HG02759 (cell line): Measurements from ENCODE around the gene DRC1.

Experiments
- ATAC-seq: cut with Tn5 transposase; IDR thresholded peaks from one replicate; pipeline ENCODE4 v1.9.1; 2021; ENCODE audit warnings: mild to moderate bottlenecking, moderate library complexity; ENCODE audit not compliant: unreplicated experiment

Gene DRC1

DNA sequence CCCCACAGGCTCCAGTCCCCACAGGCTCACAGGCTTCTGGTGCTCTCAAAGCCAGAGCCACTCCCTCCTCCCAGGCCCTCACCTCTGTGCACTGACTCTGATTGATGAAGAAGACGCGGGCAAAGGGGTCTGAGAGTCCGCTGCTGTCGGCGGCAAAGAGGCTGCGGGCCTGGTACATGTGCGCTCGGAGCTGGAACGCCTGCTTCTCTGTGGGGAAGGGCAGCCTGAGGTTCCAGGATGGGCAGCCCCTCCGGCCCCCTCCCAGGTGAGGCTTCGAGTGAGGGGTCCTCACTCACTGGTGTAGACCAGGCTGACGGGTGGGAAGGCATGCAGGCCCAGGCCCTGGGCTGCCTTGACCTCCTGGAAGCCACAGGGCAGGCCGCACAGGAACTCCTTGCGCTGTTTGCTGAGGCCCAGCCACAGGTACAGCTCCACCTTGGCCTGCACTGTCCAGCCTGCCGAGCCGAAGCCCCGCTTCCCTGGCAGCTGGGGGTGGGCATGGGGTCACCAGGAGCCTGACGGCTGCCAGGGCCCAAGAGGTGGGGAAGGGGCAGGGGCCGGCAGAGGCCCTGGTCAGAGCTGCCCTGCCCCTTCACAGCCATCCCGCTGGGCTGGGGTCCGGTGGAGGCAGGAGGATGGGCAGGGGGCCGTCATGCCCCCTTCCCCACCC is 74.2 kb downstream of the DRC1 start:
- ATAC-seq: no peak

DNA sequence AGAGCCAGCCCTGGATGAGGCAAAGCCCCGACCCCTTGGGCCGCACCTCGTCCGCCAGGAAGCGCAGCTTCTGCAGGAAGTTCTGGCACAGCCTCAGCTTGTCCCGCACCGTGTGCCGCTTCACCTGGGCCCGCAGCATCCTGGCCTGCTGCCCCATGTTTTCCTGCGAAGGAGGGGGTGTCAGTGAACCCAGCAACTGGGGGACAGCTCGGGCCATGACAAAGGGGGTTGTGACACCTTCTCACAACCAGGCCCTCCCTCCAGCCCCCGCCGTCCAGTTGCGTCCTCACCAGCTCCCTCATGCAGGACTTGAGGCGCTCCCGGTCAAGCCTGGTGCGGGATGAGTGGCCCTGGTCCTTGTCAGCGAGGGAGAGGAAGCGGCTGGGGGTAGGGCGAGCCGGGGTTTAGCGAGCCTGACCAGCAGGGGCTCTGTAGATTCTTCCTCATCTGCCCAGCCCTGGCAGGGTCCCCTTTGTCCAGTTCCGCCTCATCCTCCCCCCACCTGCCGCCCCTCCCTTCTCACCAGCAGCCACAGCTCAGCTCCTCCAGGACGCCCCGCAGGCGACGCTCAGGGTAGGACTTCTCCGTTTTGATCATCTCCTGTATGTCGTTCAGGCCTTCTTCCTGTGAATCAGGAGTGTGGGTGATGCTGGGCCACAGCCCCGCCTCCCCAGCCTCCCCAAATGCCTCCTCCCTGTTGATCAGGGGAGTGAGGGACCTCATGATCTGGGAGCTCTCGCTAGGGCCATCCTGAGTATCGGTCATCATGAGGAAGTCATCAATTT is 75.6 kb downstream of the DRC1 start:
- ATAC-seq: no peak

DNA sequence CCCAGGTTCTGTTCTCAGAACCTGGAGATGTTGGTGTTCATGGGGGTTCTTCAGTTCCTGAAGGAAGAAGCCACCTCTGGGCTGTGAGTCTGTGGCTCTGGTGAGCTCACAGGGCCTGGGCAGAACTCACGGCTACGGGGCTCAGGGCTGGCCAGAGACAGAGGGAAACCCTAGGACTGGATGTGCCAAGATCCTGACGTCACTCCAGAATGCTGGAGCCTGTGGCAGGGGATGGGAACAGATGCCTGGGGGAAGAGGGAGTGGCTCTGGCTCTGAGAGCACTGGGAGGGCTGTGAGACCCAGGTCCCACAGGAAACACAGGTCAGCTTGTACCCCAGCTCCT is 76.2 kb downstream of the DRC1 start, which contains the start of gene OTOF:
TSS of gene OTOF (minus strand) at position 214 of the 343 bp plus-strand sequence.
- ATAC-seq: no peak

DNA sequence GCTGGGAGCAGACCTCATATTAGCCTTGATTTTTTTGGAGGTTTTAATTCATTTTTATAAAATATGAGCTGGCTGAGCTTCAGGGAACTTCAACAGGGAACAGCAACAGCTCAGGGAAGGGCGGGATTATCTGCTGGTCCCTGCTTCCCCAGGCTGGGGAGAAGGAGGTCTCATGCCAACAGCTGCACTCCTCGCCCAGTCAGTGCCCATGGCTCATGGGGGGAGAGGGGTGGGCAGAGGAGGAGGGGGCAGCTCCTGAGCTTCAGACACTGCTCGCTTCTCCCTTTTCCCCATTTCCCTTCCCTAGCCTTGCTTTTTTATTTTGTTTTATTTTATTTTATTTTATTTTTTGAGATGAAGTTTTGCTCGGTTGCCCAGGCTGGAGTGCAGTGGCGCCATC is 76.6 kb downstream of the DRC1 start:
- no peak for ATAC-seq

DNA sequence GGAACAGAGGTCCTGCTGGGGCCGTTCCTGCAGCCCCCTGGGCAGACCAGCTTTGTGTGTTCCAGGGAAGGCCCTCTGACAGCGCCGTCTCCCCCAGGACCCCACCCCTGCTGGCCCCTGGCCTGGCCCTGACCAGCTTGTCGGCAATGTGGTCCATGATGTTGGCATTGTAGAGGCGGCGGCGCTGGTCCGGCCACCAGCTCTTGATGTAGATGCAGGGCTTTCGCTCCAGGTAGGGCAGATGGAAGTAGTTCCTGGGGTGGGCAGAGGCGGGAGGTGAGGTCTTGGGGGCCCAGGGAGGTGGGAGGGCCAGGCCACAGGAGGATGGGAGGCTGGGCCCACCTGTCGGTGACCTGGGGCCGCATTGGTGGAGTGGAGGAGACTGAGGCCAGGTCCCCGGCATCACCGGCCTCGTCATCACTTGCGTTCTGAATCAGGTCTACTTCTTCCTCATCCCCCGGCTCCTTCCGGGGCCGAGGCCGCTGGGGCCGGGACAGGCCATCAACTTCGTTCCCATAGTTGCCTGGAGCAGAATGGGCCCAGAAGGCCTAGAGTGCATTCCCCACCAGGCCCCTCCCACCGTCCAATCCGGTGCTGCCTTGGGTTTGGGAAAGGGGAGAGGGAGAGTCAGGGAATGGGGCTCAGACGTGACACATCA is 77.5 kb downstream of the DRC1 start:
- ATAC-seq: no peak

DNA sequence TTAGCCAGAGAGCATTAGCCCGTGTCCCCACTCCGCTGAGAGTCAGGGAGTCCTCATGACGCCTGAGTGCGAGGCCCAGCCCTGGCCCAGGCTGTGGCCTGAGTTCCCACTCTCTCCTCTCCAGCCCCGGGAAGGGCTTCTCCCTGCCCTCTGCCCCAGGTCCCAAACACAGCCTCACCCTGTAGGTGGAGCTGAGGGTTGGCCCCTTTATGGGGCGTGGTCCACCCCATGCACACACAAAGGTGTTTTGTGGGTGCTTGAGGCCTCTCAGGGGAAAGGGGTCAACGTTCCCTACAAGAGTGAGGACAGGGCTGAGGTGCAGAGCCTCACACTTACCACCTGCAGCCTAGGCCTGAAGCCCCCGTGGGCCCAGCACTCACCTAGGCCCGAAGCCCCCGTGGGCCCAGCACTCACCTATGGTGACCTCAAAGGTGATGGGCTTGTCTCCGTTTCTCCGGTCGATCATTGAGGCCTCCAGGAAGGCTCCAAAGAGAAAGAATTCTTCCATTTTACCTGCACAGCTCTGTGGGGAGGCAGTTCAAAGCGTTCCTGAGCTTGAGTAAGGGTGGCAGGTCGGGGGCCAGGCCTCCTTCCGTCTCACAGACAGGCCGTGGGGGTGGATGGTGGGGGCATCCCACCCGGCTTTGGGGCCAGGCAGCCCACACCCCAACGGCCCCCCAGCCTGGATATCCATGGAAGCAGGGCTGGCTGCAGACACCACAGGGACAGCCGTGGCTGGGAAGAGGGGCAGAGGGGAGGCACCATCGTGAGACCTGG is 78.3 kb downstream of the DRC1 start:
- ATAC-seq: no peak

DNA sequence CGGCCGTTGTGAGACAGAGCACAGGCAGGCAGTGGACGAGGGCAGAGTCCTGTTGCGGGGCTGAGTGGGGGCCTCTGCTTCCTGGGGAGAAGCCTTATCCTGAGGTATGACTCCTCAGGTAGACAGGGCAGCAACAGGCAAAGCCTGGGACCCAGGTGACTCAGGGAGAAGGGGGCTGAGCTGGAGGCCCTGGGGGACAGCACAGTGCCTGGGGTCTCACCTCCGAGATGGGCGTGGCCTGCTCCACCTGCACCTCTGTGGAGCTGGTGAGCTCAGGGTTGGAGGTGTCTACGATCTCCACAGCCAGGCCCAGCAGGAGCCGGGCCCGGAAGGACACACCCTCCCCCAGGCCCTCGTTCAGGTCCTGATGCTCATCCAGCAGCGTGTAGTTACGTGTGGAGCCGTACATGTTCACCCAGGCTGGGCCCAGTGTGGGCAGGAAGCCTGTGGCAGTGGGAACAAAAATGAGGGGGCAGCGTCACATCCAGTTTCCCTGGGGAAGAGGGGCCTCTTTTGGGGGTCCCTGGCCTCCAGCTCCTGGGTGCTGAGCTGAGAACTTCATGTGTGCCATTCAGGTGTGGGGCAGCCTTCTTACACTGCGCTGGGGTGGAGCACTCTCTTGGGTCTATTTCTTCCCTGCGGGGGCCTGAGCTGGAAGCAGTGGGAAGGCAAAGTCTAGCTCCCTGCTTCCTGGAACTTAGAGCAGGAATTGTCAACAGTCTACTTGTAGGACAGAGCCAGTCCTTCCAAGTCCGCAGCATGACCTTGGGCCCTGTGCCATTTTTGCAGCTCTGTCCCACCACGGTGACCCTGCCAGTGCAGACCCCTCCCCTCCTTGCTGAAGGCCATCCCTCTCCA is 79.1 kb downstream of the DRC1 start:
- ATAC-seq: no peak

DNA sequence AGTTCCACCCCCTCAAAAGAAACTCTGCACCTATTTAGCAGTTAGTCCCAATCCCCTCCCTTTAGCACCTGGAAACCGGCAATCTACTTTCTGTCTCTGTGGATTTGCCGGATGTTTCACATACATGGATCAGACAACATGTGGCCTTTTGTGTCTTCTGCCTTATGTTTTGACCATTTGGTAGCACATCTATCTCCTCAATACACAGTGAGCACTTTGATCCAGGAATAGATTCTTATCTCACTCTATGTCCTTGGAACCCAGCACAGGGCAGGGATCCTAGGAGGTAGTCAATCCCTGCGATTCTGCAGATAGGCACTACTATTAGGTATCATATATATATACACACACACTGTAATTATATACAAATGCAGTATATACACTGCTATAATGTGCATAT is 80.0 kb downstream of the DRC1 start:
- no peak for ATAC-seq

DNA sequence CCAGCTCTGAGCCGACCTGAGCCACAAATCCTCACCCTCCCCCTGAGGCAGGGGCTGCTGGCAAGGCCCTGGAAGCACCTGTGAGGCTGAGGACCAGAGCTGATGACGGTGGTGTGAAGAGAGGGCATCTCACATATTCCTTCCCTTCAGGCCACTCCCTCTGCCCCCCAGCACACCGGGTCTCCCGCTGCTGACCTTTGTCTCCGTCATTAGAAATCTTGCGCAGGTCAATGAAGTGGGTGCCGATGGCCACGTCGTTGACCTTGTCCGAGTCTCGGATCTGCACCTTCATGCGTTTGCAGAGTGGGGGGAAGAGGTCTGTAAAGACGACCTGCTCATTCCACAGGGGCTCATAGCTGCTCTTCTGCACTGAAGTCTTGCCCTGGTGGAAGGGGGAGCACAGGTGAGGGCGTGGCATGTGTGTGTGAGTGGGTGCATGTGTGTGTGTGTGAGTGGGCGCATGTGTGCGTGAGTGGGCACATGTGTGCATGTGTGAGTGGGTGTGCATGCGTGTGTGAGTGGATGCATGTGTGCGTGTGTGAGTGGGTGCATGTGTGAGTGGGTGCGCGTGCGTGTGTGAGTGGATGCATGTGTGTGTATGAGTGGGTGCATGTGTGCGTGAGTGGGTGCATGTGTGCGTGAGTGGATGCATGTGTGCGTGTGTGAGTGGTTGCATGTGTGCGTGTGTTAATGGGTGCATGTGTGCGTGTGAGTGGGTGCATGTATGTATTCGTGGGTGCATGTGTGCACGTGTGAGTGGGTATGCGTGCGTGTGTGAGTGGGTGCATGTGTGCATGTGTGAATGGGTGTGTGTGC is 80.7 kb downstream of the DRC1 start:
- ATAC-seq: no peak

DNA sequence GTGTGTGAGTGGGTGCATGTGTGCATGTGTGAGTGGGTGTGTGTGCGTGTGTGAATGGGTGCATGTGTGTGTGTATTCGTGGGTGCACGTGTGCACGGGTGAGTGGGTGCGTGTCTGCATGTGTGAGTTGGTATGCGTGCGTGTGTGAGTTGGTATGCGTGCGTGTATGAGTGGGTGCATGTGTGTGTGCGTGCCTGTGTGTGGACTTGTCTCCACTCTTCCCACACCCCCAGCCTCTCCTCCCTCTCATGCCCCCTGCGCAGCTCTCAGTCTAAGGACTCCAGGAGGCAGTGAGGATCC is 81.3 kb downstream of the DRC1 start:
- no peak for ATAC-seq

DNA sequence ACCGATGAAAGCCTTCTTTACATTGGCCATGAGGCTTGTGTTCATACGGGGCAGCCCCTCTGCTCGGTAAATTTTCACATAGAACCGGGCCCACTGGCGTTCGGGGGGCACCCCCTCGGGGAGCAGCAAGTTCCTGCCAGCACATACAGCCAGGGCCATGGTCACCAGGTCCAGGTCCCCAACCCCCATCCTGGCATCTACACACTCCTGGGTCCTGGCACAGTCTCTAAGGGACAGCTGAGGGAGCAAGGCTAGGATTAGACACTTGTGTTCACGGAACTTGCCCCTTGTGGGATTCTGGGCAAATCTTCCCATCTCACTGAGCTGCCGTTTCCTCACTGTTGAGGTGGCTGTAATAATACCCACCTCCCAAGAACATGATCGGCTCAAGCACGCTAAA is 81.8 kb downstream of the DRC1 start:
- no peak for ATAC-seq

DNA sequence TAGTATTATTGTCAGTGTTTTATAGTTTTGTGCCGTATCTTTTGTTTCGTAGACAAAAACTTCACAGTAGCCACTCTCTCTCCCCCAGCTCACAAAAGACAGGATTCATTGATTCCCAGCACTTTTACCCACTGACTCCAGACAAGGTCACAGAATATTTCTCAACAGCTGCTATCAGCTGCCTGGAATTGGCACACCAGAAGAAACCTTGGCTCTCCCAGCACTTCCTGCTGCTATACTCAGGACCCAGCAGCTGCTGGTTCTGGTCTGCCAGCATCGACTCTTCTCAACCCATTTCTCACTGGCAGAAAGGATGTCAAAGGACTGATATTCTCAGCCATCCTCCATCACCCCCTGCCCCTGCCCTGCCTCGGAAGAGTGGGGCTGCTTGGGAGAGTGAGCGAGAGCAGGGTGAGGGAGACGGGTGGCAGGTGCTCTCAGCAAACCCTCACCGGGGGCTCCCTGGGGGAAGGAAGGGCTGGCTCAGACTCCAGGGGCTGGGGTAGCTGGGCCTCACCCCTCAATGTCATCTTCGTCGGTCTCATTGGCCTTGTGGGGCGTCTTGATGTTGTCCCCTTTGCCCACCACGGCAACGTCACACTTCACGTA is 82.3 kb downstream of the DRC1 start:
- ATAC-seq: no peak

DNA sequence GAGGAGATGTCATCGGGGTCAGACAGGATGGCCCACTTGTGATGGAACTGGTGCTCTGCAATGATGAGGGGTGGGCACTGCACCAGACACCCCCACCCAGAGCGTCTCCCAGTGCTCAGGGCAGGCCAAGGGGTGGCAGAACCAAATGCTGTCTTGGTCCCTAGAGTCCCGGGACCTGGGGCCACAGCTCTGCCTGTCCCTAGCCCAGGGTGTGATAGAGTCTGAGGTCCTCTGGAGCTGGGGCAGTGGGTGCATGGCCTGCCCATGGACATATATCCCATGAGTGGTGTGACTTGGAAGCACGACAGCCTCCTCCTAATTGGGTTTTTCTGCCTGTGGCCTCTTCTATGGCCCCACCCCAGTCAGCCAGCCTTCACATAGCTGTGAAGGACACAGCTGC is 82.9 kb downstream of the DRC1 start:
- no peak for ATAC-seq

DNA sequence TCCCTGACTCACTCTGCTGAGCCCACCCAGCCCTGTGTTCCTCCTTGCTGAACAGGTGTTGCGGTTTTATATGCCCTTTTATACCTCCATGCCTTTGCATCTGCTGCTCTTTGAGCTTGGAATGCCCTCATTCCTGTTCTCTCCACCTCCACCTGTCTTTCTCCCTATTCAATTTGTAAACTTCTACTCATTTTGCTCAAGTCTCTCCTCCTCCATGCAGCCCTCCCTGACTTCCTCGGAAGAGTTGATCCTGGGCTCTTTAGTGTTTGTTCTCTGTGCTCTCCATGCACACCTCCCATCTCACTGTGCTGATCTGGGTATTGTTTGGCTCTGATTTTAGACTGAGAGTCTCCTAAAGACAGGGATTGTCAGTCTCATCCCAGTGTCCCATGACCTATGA is 83.4 kb downstream of the DRC1 start:
- ATAC-seq: no peak

DNA sequence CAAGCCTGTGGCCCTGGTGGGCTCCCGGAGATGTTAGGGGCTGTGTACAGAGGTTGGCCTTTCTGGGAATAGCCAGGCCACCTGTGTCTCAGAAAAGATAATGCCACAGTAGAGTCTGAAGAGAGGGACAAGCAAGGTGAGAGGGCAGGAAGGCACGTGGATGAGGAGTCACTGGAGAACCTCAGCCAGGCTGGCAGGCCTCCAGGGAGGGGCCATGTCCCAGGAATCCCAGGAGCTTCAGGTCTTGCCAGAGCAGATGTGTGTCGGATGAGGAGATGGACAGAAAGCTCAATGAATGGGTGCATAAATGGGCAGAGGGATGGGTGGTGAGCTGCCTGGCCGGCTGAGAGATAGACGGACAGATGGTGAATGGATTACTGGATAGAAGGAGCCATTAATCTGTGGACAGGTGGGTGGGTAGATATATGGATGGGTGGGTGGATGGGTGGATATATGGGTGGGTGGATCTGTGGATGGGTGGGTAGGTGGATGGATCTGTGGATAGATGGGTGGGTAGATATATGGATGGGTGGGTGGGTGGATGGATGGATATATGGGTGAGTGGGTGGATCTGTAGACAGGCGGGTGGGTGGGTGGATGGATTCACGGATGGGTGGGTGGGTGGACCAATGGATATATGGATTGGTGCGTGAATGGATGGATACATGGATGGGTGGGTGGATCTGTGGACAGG is 84.2 kb downstream of the DRC1 start:
- ATAC-seq: no peak

DNA sequence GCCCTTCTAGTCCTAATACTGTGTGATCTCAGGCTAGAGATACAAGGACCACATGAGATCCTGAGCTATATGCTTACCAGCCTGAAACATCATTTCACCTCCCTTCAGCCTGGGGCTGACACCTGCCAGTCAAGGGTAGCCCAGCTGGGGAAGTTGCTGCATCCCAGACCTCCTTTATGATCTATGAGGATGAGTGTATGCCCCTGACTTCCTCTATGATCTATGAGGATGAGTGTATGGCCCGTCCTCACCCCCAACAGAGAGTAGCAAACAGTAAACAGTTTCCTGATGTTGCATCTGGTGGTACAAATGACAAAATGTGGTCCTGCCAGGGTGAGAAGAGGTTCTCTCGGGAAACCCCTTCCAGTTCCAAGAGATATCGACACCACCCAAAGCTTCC is 85.1 kb downstream of the DRC1 start:
- ATAC-seq: no peak

DNA sequence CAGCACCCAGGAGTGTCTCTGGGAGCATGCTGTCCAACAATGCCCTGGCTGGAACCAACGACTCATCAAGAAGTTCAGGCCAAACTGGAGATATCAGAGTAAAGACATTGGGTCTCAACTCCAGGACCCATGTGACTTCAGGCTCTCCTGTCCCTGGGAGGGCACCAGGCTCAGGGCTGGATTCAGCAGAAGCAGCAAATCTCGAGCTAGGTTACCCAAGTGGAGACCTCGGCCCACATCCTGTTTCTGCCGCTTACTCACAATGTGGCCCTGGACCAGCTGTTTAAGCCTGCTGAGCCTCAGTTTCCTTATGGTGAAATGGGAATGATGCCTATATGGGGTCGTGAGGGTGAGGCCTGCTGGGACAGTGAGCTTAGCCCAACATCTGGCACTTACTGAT is 85.5 kb downstream of the DRC1 start:
- ATAC-seq: no peak

DNA sequence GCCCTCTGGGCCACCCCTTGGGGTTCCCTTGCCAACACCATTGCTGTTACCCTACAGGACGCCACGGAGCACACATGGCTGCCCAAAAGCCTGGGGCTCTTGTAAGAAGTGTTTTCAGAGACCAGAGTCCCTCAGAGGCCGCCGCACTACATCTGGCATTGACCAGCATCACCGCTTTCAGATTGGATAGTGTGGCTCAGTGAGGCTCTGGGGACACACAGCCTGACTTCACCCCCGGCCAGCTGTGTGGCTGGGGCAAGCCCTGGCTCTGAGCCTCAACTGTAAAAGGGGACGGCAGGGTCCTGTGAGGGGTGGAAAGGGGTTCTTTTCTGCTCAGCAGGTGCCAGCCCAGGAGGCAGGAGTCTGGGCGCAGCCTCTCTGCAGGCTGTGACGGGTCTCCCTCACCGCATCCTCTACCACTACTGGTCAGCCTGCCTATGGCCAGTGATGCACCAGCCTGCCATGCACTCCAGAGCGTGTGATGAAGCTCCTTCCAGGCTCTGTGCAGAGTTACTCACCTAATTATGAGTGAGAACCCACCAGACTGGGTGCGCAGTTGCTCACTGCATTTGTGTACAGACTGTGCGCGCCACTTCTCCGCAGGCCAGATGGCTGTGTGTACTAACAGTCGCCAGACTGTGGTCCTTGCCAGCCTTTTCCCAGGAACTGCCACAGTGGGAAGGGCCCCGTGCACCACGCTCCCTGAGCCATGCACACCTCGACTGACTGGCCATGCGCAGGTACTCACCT is 86.9 kb downstream of the DRC1 start:
- no peak for ATAC-seq
